HepG2 (cell line): Measurements from ENCODE around the gene EMC10. TPM values are rescaled to one million over a fixed set of nuclear protein-coding genes. Genes with fewer than 3 reads are reported as not detected.
A peak's percentile ranks its signal among the peaks of the same experiment; 100 is the strongest.

Source experiments
- ATAC-seq: fragments of 200-7000 bp; cut with Tn5 transposase; 3 replicates; pipeline ENCODE4 v1.9.1; 2020; ENCODE audit warnings: mild to moderate bottlenecking, moderate library complexity
- BruUV-seq: library from RNA; stranded (reverse); fragments of 400-500 nt; replicated peaks from 2 replicates; lab custom pipeline; 2021; lab: Mats Ljungman, UMichigan
- CTCF ChIA-PET: fragments of 300-600 bp; formaldehyde crosslinking; extraction: SDS; loops from one replicate; lab custom pipeline; 2021; ENCODE audit warnings: low total read pairs, inconsistent platforms, low intra/inter-chr PET ratio; lab: Yijun Ruan, JAX
- POLR2A ChIA-PET: fragments of 350-600 bp; sonication (Branson Sonifier 250); formaldehyde crosslinking; loops from one replicate; lab custom pipeline; 2020; ENCODE audit warnings: antibody characterized with exemption, inconsistent platforms; lab: Yijun Ruan, JAX
- DNase-seq: peaks from one replicate; pipeline ENCODE4 v3.0.0-alpha.2; 2015; ENCODE audit warnings: low spot score
- FAIRE-seq: peaks from 3 replicates; lab custom pipeline; 2011; peaks lifted over from hg19 to GRCh38; lab: Jason Lieb, UNC
- H2AFZ ChIP-seq: one replicate; pipeline ENCODE4 v1.6.1; 2011; ENCODE audit warnings: low read length, inconsistent platforms
- H3K27ac ChIP-seq: fragments of 300-600 bp; 3 replicates; pipeline ENCODE4 v1.8.0; 2011; ENCODE audit warnings: mixed run types, mild to moderate bottlenecking, mixed read lengths, low read length, inconsistent platforms; ENCODE audit not compliant: insufficient read depth; ENCODE audit errors: extremely low read length
- H3K27me3 ChIP-seq, 2 experiments: fragments of 200-600 bp in 1 of 2; 2 replicates in 1 of 2; 3 replicates in 1 of 2; pipeline versions ENCODE4 v1.6.0 to v1.8.0; 2011; ENCODE audit warnings: low read length in 2 of 2, mild to moderate bottlenecking in 2 of 2, moderate library complexity in 2 of 2, inconsistent platforms in 1 of 2; ENCODE audit not compliant: insufficient read depth in 2 of 2, control insufficient read depth in 1 of 2
- H3K36me3 ChIP-seq, 2 experiments: fragments of 200-600 bp in 1 of 2; replicated peaks in 1 of 2; 2 replicates in 1 of 2; 3 replicates in 1 of 2; pipeline versions ENCODE4 v1.5.1 to v1.8.0; 2011; ENCODE audit warnings: low read length in 2 of 2, inconsistent platforms in 1 of 2; ENCODE audit not compliant: insufficient read depth in 2 of 2, control insufficient read depth in 1 of 2
- H3K4me1 ChIP-seq: 2 replicates; pipeline ENCODE4 v1.5.1; 2012; ENCODE audit warnings: low read length, inconsistent platforms; ENCODE audit not compliant: insufficient read depth
- H3K4me2 ChIP-seq: 2 replicates; pipeline ENCODE4 v1.6.0; 2011; ENCODE audit warnings: low read depth, low read length, inconsistent platforms
- H3K4me3 ChIP-seq, 3 experiments: fragments of 200-600 bp in 1 of 3; sonication (generic), shearing (Covaris generic) in 1 of 3; replicated peaks in 1 of 3; 2 replicates each; pipeline ENCODE4 v1.5.1; 2011 to 2016; ENCODE audit warnings: low read length in 3 of 3, inconsistent platforms in 2 of 3, low read depth in 2 of 3, mild to moderate bottlenecking in 2 of 3, control low read depth in 1 of 3, mixed read lengths in 1 of 3; ENCODE audit not compliant: insufficient read depth in 1 of 3
- H3K79me2 ChIP-seq: one replicate; pipeline ENCODE4 v1.6.1; 2011; ENCODE audit warnings: low read length, inconsistent platforms; ENCODE audit not compliant: insufficient read depth
- H3K9ac ChIP-seq: 2 replicates; pipeline ENCODE4 v1.6.0; 2011; ENCODE audit warnings: mild to moderate bottlenecking, low read depth, low read length, inconsistent platforms; ENCODE audit not compliant: insufficient read depth
- H3K9me3 ChIP-seq: 2 replicates; pipeline ENCODE4 v1.5.1; 2012; ENCODE audit warnings: mild to moderate bottlenecking, low read length
- H4K20me1 ChIP-seq: 2 replicates; pipeline ENCODE4 v1.6.0; 2011; ENCODE audit warnings: inconsistent platforms, mild to moderate bottlenecking, low read length, moderate library complexity; ENCODE audit not compliant: insufficient read depth
- CHD4 ChIP-seq: fragments of 200-600 bp; sonication (generic); IDR thresholded peaks from 2 replicates; pipeline ENCODE4 v1.7.0; 2017; ENCODE audit warnings: mild to moderate bottlenecking, low read length, borderline replicate concordance
- EEA1 ChIP-seq: sonication (generic); formaldehyde crosslinking; IDR thresholded peaks from 2 replicates; pipeline ENCODE4 v1.5.1; 2020; ENCODE audit warnings: mild to moderate bottlenecking, missing genetic modification reagents, borderline replicate concordance
- FOXC1 ChIP-seq: sonication (generic); formaldehyde crosslinking; IDR thresholded peaks from 2 replicates; pipeline ENCODE4 v1.8.0; 2022; ENCODE audit warnings: mild to moderate bottlenecking, missing genetic modification reagents, borderline replicate concordance
- FOXO4 ChIP-seq: sonication (generic); formaldehyde crosslinking; conservative IDR thresholded peaks from 2 replicates; pipeline ENCODE4 v1.8.1; 2023; ENCODE audit warnings: missing genetic modification reagents
- HDAC1 ChIP-seq: sonication (generic); formaldehyde crosslinking; IDR thresholded peaks from 2 replicates; pipeline ENCODE4 v1.5.1; 2020; ENCODE audit warnings: mild to moderate bottlenecking, missing genetic modification reagents
- MAF1 ChIP-seq: sonication (generic); formaldehyde crosslinking; IDR thresholded peaks from 2 replicates; pipeline ENCODE4 v1.5.0; 2020; ENCODE audit warnings: missing genetic modification reagents, borderline replicate concordance
- PLRG1 ChIP-seq: fragments of 450-650 bp; conservative IDR thresholded peaks from 2 replicates; pipeline ENCODE4 v1.6.1; 2016
- RBM39 ChIP-seq: fragments of 200-400 bp; formaldehyde crosslinking; IDR thresholded peaks from one replicate; pipeline ENCODE4 v1.6.1; 2018; ENCODE audit warnings: antibody characterized with exemption, mild to moderate bottlenecking, low read depth, low read length; ENCODE audit not compliant: poor library complexity, severe bottlenecking
- RXRB ChIP-seq: IDR thresholded peaks from 2 replicates; pipeline ENCODE4 v1.6.1; 2016; ENCODE audit warnings: borderline replicate concordance, missing genetic modification reagents, missing compliant biosample characterization
- THAP7 ChIP-seq: sonication (generic); formaldehyde crosslinking; IDR thresholded peaks from 2 replicates; pipeline ENCODE4 v1.8.1; 2023; ENCODE audit warnings: mild to moderate bottlenecking, missing genetic modification reagents
- TMF1 ChIP-seq: sonication (generic); formaldehyde crosslinking; IDR thresholded peaks from 2 replicates; pipeline ENCODE4 v1.8.1; 2022; ENCODE audit warnings: low read depth, missing genetic modification reagents
- ZBTB1 ChIP-seq: sonication (generic); formaldehyde crosslinking; IDR thresholded peaks from 2 replicates; pipeline ENCODE4 v1.4.0; 2020; ENCODE audit warnings: missing genetic modification reagents, borderline replicate concordance
- ZNF12 ChIP-seq: sonication (generic); formaldehyde crosslinking; IDR thresholded peaks from 2 replicates; pipeline ENCODE4 v1.5.0; 2020; ENCODE audit warnings: missing genetic modification reagents
- ZNF224 ChIP-seq: sonication (generic); formaldehyde crosslinking; IDR thresholded peaks from 2 replicates; pipeline ENCODE4 v1.5.0; 2020; ENCODE audit warnings: mild to moderate bottlenecking, missing genetic modification reagents
- ZNF234 ChIP-seq: sonication (generic); formaldehyde crosslinking; conservative IDR thresholded peaks from 2 replicates; pipeline ENCODE4 v1.5.1; 2020; ENCODE audit warnings: mild to moderate bottlenecking, missing genetic modification reagents
- ZNF383 ChIP-seq: sonication (generic); formaldehyde crosslinking; IDR thresholded peaks from 2 replicates; pipeline ENCODE4 v1.4.0; 2020; ENCODE audit warnings: missing genetic modification reagents, mild to moderate bottlenecking, borderline replicate concordance
- ZNF556 ChIP-seq: sonication (generic); formaldehyde crosslinking; IDR thresholded peaks from 2 replicates; pipeline ENCODE4 v1.4.0; 2020; ENCODE audit warnings: mild to moderate bottlenecking, missing genetic modification reagents, borderline replicate concordance
- ZNF644 ChIP-seq: IDR thresholded peaks from 2 replicates; pipeline ENCODE4 v1.6.1; 2016; ENCODE audit warnings: low read depth
- ZNF720 ChIP-seq: sonication (generic); formaldehyde crosslinking; IDR thresholded peaks from 2 replicates; pipeline ENCODE4 v1.4.0; 2020; ENCODE audit warnings: missing genetic modification reagents
- ZNF747 ChIP-seq: sonication (generic); formaldehyde crosslinking; IDR thresholded peaks from 2 replicates; pipeline ENCODE4 v1.8.1; 2023; ENCODE audit warnings: missing genetic modification reagents, mild to moderate bottlenecking, borderline replicate concordance
- WGBS: methylation state at CpG from one replicate; pipeline ENCODE4 v1.1.6; 2017; ENCODE audit warnings: low lambda C conversion rate; 5-methylcytosine and 5-hydroxymethylcytosine counted together
- in situ Hi-C: cut with HindIII; loops from 2 replicates; pipeline ENCODE4 v1.10.0; 2017; ENCODE audit warnings: low pct_unique_long_range_greater_than_20kb; ENCODE audit not compliant: extremely low pct_ligation_motif_present
- intact Hi-C: fragments of 100-400 bp; cut with micrococcal nuclease; formaldehyde crosslinking; loops from one replicate; pipeline ENCODE4 v1.10.0; 2022; ENCODE audit not compliant: unreplicated experiment
- polyA plus RNA-seq, 8 experiments: library from polyadenylated mRNA; depleted of rRNA in 3 of 8; stranded (reverse) in 7 of 8; unstranded in 1 of 8; fragments of >200 nt; fragmentation: Illumina TruSeq in 4 of 8; extraction: Trizol in 4 of 8; gene quantifications; 2 replicates each; pipeline versions ENCODE4 v1.2.1 to v1.2.3, GENCODE V29; 2011 to 2016; ENCODE audit warnings: low read depth in 4 of 8, missing spikeins in 1 of 8, mixed read lengths in 1 of 8; ENCODE audit not compliant: insufficient read depth in 1 of 8
- total RNA-seq, 5 experiments: library from RNA; depleted of rRNA; stranded (reverse); fragments of >200 nt; fragmentation: Illumina TruSeq; extraction: Trizol; gene quantifications; 2 replicates each; pipeline ENCODE4 v1.2.3, GENCODE V29; 2016; ENCODE audit warnings: low read depth in 1 of 5

Gene EMC10
- total and polyA plus RNA-seq, 2 of the 13 experiments (the other 11 are each of a cell fraction or from before 2014, with no cell fraction given), result not detected

DNA sequence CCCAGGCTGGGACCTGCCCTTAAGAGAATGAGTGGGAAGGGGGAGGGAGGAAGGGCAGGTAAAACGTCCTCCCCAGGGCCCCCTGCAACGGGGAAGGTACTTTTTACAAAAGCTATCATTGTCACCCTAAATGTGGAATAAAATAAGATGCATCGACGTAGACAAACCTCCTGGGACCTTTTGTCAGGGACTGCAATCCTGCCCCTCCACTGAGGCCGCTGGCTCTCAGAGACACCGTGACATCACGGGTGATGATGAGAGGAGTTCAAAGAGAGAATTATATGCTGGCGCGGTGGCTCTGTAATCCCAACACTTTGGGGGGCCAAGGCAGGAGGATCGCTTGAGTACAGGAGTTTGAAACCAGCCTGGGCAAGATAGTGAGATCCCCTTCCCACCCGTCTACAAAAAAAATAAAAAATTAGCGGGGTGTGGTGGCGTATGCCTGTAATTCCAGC is 45.4 kb upstream of the EMC10 start (continued):
- TF ChIP-seq RXRB (CRISPR knock-in tag) (no peak), RBM39 (no peak)

DNA sequence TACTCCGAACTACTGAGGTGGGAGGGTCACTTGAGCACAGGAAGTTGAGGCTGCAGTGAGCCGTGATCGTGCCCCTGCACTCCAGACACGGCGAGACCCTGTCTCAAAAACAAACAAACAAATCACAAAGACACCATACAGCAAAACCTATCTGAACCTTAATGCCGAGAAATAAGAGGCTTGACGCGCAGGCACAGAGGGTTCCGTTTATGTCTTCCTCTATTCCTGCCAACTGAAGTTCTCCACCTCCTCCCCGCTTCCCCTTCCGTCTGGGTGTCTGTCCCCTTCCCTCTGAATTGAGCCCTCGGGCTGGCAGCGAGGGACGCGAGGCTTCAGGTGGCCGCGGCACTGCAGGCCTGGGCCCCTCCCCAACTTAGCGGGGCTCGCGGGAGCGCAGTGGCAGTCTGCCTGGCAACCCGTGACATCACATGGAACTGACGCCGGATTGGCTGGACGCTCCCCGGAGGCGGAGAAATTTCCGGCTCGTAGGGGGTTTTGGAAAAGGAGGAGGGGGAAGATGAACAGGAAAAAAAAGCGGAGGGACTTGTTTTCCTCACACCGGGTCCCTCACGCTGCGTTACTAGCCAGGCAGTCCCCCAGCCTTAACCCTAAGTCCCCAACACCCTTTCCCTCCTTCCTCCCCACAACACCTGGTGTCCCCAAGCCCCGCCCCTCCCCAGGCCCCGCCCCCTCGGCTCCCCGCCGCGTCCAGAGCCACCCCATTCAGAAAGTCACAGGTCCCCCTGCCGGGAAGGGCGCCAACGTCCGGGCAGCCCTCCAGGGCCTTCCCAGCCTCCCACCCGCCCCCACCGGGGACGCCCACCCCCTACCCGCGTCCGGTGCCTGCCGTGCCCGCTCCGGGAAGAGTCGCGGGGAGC is 44.7 kb upstream of the EMC10 start:
- no peaks in the 10 kb centered on the region for H3K79me2 ChIP-seq
- ChIA-PET CTCF (no interaction called here), POLR2A (no interaction called here)
- peak overlapping the region; percentile 58 for H3K9ac ChIP-seq
- peaks cover 10% of the 10 kb centered on the region for H3K4me1 ChIP-seq
- peak overlapping the region; percentile 56 to 70 (median 56); a peak in 5 of 6 replicates for H3K4me3 ChIP-seq
- BruUV-seq, result no TSS peak
- no peaks in the 10 kb centered on the region for H3K36me3 ChIP-seq
- DNase-seq (peak; percentile 66), FAIRE-seq (peak; percentile 40), ATAC-seq (peak; percentile 95)
- 2% methylated on average over 39 of the region's 54 CpGs for WGBS
- in situ Hi-C loops (no loop called here), intact Hi-C loops (no loop called here)
- peak overlapping the region; percentile 95 for H3K4me2 ChIP-seq
- no peaks in the 10 kb centered on the region for H4K20me1 ChIP-seq
- H3K27ac ChIP-seq, result no peak overlapping the region
- peak overlapping the region; percentile 75 for H2AFZ ChIP-seq
- peaks cover 8 to 23% of the 10 kb centered on the region in 2 experiments; a peak in 4 of 5 replicates for H3K27me3 ChIP-seq
- H3K9me3 ChIP-seq, result no peaks in the 10 kb centered on the region
- TF ChIP-seq EEA1 (CRISPR knock-in tag) (no peak), ZNF224 (CRISPR knock-in tag) (no peak), ZNF234 (no peak), ZNF644 (CRISPR knock-in tag) (no peak), MAF1 (CRISPR knock-in tag) (no peak), ZNF383 (no peak), THAP7 (CRISPR knock-in tag) (no peak), FOXO4 (CRISPR knock-in tag) (0 out of 2 replicates have a peak, but pooled peaks have one; percentile 59), CHD4 (no peak), HDAC1 (peak; percentile 24; the same call in 1 of the 2 replicates), ZNF720 (CRISPR knock-in tag) (no peak), ZNF556 (CRISPR knock-in tag) (no peak), PLRG1 (no peak), ZNF12 (CRISPR knock-in tag) (no peak), ZBTB1 (CRISPR knock-in tag) (no peak), FOXC1 (0 out of 2 replicates have a peak, but pooled peaks have one; percentile 46), TMF1 (CRISPR knock-in tag) (no peak), ZNF747 (0 out of 2 replicates have a peak, but pooled peaks have one; percentile 42)
